ENCODE results near the gene LBR. TPM values are rescaled to one million over a fixed set of nuclear protein-coding genes. Genes with fewer than 3 reads are reported as not detected.

Gene LBR
- total RNA-seq, 4 donors from 2014 or later = 33.1 to 46.7 (median 36.8) TPM

DNA sequence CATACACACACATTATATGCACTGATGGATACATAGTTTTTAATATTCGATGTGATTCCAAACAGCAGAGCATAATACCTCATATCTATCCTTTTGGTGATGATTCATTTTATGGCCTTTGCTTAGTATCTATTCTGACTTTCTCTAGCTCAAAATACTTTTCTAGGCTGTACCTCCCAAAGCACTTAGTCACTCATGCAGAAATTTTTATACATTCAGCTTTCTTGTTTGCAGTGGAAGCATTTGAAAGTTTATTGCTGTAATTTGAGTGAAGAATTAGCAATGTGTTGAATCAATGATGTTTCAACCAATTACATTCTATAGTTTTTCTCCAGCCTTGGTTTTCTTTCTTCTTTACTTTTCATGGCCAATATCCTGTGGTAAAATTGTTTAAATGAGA, 66.7 kb downstream of the LBR start:
- H3K36me3 ChIP-seq = no peaks in the 10 kb centered on the region
- no peak overlapping the region for H3K4me3 ChIP-seq (replicated peaks in 1 of 3)
- no peaks in the 10 kb centered on the region for H3K4me1 ChIP-seq
- WGBS, 2 donors = 98% methylated on average over 1 of the region's 1 CpG
- no peaks in the 10 kb centered on the region for H3K9me3 ChIP-seq
- intact Hi-C loops (cut with DNase I) = no loop called here
- no peaks in the 10 kb centered on the region for H3K27me3 ChIP-seq
- TF ChIP-seq, protein P1, sequence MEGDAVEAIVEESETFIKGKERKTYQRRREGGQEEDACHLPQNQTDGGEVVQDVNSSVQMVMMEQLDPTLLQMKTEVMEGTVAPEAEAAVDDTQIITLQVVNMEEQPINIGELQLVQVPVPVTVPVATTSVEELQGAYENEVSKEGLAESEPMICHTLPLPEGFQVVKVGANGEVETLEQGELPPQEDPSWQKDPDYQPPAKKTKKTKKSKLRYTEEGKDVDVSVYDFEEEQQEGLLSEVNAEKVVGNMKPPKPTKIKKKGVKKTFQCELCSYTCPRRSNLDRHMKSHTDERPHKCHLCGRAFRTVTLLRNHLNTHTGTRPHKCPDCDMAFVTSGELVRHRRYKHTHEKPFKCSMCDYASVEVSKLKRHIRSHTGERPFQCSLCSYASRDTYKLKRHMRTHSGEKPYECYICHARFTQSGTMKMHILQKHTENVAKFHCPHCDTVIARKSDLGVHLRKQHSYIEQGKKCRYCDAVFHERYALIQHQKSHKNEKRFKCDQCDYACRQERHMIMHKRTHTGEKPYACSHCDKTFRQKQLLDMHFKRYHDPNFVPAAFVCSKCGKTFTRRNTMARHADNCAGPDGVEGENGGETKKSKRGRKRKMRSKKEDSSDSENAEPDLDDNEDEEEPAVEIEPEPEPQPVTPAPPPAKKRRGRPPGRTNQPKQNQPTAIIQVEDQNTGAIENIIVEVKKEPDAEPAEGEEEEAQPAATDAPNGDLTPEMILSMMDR (IDR thresholded peaks at IDR 0.05) = no peak
- no peak for TF ChIP-seq POLR2A (IDR thresholded peaks at IDR 0.05)
- H3K27ac ChIP-seq = no peak overlapping the region
- DNase-seq = no peak

DNA sequence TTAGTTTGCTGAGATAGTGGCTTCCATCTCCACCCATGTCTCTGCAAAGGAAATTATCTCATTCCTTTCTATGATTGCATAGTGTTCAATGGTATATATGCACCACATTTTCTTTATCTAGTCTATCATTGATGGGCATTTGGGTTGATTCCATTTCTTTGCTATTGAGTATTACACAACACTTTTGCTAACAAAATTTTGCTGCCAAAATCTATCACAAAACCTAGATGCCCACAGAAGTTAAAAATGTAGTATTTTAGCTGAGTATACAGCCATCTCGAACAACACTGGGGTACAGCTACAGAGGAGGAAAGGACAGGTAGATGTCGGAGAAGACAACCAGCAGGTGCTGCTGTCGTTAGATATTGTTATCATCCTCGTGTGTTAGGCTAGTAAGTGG, 67.7 kb downstream of the LBR start:
- Histone ChIP-seq H3K4me1 (no peaks in the 10 kb centered on the region), H3K27me3 (no peaks in the 10 kb centered on the region), H3K27ac (no peak overlapping the region), H3K36me3 (no peaks in the 10 kb centered on the region), H3K9me3 (no peaks in the 10 kb centered on the region), H3K4me3 (replicated peaks in 1 of 3) (no peak overlapping the region)
- WGBS, 2 donors = 91 to 92% methylated on average over 4 of the region's 4 CpGs
- intact Hi-C loops (cut with DNase I) = no loop called here
- DNase-seq = no peak
- no peak for TF ChIP-seq POLR2A (IDR thresholded peaks at IDR 0.05)
- TF ChIP-seq, protein P1 (IDR thresholded peaks at IDR 0.05) = no peak

DNA sequence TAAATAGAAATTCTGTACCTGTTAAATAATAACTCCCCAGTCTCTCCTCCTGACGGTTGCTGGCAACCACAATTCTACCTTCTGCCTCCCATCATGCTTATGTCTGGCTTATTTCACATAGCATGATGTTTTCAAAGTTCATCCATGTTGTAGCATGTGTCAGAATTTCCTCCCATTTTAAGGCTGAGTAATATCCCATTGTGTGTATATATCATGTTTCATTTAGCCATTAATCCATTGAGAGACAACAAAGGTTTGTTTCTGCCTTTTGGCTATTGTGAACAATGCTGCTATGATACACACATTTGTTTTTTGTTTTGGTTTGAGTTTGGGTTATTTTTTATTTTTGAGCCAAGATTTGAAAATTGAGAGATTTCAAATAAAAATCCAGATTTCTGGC, 72.0 kb downstream of the LBR start:
- intact Hi-C loops (cut with DNase I) = no loop called here

DNA sequence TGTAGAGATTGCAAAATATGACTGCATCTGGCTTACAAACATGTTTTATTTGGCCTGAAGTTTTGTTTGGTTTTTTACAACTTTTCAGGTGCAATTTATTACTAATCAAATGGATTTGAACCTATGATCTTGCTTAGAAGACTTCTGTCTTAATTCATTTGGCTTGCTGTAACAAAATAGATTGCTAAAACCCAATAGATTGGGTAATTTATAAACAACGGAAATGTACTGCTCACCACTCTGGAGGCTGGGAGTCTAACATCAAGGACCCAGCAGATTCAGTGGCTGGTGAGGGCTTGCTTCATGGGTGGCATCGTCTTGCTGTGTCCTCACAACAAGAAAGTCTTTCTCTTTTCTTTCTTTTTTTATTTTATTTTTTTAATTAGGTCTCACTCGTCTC, 72.9 kb downstream of the LBR start:
- TF ChIP-seq POLR2A (IDR thresholded peaks at IDR 0.05) = no peak
- TF ChIP-seq, protein P1 (IDR thresholded peaks at IDR 0.05) = no peak
- Histone ChIP-seq H3K36me3 (no peaks in the 10 kb centered on the region), H3K4me3 (replicated peaks in 1 of 3) (no peak overlapping the region), H3K9me3 (no peaks in the 10 kb centered on the region), H3K27ac (no peak overlapping the region), H3K4me1 (no peaks in the 10 kb centered on the region), H3K27me3 (no peaks in the 10 kb centered on the region)
- no peak for DNase-seq
- WGBS, 2 donors = 78 to 83% methylated on average over 3 of the region's 3 CpGs
- intact Hi-C loops (cut with DNase I) = no loop called here

More for the DNA sequence above, 72.0 kb downstream of the LBR start:
- Histone ChIP-seq H3K27ac (no peak overlapping the region), H3K9me3 (no peaks in the 10 kb centered on the region), H3K27me3 (no peaks in the 10 kb centered on the region), H3K4me1 (no peaks in the 10 kb centered on the region), H3K4me3 (replicated peaks in 1 of 3) (no peak overlapping the region), H3K36me3 (no peaks in the 10 kb centered on the region)
- WGBS, 2 donors = 90 to 92% methylated on average over 1 of the region's 1 CpG
- DNase-seq = no peak
- TF ChIP-seq, protein P1 (IDR thresholded peaks at IDR 0.05) = no peak
- no peak for TF ChIP-seq POLR2A (IDR thresholded peaks at IDR 0.05)

Other genes starting within 250 kb of the LBR start
- gene ENAH, start 225.1 kb upstream of the LBR start, total RNA-seq = 10 to 100 TPM; 24.5 to 31.4 (median 28.5) TPM

All from thyroid gland (tissue), 4 donors.